GM19043 (cell line): Measurements from ENCODE around the gene SLC44A3.
"Not testable (repeated sequence)": the region's sequence is repeated elsewhere in the genome, so short reads cannot be mapped to it uniquely, and the experiment has no call there.

Source experiments
- ATAC-seq: cut with Tn5 transposase; IDR thresholded peaks from one replicate; pipeline ENCODE4 v1.9.1; 2021; ENCODE audit warnings: low read depth; ENCODE audit not compliant: unreplicated experiment

SLC44A3 gene

DNA sequence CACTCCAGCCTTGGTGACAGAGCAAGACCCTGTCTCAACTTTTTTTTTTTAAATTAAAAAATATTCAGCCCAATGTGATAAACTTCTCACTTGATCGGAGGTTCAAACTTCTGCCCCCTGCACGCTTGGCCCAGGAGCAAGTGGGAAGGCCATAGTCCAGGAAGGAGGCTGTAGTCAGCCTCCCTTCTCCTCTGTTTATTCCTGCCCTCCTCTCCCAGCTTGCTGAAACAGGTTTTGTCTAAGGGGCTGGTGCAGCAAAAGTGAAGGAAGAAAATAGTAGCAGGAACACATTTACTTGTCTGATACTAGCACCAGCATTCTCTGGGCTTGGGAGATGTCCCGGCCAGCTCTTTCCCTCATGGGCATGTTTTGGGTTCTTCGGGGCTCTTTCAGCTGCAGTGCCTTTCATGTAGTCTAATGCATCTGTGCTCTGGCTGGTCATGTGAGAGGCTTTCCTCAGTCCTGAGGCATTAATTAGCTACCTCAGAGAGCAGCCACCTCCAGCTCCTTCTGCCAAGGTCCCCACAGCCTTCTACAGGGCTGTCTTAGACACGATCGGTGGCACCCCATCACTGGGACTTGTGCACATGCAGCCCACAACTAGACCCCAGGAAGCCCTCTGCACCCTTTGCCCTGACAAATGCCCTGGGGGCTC is 12.9 kb downstream of the SLC44A3 start:
- ATAC-seq: no peak

DNA sequence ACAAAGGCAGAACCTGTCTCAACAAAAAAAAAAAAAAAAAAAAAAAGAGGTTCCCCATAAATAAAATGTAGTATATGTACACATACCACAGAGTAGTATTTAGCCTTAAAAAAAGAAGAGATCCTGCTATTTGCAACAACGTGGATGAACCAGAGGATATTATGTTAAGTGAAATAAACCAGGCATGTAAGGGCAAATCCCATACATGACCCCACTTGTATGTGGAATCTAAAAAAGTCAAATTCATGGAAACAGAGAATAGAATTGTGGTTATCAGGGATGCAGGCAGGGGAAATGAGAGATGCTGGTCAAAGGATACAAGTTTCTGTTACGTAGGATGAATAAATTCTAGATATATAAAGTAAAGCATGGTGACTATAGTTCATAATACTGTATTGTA is 16.7 kb downstream of the SLC44A3 start:
- no peak for ATAC-seq

DNA sequence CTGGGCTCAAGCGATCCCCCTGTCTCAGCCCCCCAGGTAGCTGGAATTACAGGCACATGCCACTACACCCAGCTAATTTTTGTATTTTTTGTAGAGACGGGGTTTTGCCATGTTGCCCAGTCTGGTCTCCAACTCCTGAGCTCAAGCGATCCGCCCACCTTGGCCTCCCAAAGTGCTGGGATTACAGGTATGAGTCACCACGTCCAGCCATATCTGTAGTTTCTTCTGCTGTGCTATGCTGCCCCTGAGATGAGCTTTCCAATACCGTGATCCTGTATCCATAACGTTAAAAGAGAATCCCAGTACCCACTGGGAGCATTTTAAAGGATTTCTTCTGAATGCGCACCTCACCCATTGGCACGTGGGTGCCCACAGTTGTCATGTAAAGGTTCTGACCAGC is 20.2 kb downstream of the SLC44A3 start:
- ATAC-seq: not testable (repeated sequence)

DNA sequence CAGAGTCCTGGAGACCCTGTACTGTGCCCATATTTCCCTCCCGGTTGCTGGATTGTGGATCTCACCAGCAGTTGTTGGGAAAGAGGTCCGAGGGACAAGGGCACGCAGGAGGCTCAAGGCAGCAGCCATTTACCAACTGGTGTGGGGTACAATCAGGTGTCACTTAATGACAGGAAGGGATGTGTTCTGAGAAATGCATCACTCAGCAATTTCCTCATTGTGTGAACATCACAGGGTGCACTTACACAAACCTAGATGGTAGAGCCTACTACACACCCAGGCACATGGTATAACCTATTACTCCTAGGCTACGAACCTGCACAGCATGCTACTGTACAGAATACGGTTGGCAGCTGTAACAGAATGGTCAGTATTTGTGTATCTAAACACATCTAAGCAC is 20.7 kb downstream of the SLC44A3 start:
- no peak for ATAC-seq

DNA sequence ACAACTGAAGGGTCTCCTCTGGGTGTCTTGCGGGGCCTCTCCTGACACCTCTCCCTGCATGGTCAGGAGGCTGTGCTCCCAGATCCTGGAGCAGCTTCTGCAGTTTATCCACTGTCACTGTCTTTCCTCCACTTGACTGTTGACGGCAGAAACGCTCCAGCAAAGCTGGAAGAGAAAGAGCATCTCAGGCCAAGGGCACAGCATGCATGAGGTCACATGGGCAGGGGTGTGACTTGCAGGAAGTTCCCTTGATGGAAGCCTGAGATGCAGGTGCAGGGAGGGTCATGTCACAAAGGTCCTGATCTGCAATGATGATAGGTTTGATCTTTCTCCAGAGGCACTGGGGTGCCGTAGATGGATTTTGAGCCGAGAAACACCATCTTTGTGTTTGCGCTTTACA is 23.3 kb downstream of the SLC44A3 start:
- no peak for ATAC-seq

GRCh38 chr1:94843846-94844245 is 23.7 kb downstream of the SLC44A3 start:
- ATAC-seq: no peak

DNA sequence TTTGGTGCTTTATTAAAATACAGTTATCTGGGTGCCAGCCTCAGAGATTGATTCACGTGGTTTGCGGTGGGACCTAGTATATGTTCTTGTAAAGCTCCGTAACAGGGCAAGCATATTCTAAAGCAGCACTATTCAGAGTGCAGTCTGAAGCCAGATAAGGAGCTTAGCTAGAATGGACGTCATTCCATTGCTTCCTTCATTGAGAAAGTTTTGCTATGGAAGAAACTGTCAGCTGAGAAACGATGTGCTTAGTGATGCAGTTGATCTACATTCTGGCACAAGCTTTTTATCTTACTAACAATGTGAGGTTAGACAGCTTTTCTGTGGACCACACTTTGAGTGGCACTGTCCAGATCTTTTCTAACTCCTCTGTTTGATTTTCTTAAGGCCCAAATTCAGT is 26.2 kb downstream of the SLC44A3 start:
- ATAC-seq: no peak

DNA sequence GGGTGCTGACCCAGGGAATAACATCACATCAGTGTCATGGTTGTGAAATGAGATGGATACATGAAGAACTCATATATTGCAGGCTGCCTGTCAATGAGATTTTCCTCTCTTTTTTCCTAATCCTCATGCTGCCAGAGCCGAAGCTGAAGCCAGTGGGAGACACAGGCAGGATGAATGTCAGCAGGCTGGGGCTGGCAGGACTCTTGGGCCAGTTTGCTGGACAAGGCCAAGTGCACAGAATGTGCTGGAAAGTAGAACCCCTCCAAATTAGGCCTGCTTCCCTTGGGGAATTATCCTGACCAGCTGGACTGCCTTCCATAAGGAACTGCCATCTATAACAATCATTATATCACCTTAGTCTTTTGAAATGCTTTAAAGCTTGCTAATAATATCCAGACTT is 31.4 kb downstream of the SLC44A3 start:
- ATAC-seq: no peak

- ATAC-seq: no peak
Observed at GRCh38 chr1:94852788-94853187, 32.6 kb downstream of the SLC44A3 start.

DNA sequence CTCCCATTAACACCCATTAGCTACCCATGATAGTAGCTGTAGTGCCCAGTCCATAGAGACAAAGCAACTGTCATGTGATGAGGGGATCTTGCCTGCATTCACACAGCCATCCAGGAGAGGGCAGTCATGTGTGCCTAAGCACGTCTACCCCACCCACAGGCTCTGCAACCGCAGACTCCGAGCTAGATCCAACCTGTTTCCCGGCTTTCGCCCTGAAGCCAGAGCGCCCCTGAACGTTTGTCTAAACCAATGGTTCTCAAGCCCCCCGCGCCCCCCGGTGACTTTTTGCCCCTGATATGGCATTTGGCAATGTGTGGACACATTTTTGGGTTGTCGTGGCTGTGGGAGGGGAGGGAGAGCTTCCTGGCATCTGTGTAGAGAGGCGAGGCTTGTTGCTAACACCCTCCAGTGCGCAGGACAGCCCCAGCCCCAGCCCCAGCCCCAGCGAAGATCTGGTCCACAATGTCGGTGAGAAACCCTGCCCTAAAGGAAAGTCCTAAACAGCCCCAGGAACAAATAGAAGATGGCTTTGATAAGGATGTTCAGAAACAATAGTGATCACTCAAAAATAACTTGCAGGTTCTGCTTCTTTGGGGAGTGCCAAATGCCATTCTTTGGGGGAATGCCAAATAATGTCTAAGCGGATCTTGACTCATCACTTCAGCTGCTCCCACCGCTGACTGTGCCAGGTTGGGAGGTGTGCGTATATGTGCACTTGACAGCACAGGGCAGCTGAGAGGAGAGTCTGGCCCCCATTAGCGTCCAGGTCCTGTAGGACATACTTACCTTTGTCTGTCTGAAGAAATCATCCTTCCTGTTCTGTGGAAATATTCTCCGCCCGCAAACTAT is 34.5 kb downstream of the SLC44A3 start:
- peak; percentile 97 for ATAC-seq

GRCh38 chr1:94855307-94855700 is 35.1 kb downstream of the SLC44A3 start:
- ATAC-seq: no peak

GRCh38 chr1:94856004-94856403 is 35.8 kb downstream of the SLC44A3 start:
- ATAC-seq: no peak

- ATAC-seq: no peak
Observed at GRCh38 chr1:94856868-94857267, 36.7 kb downstream of the SLC44A3 start.

- ATAC-seq: no peak
Observed at GRCh38 chr1:94858276-94858675, 38.1 kb downstream of the SLC44A3 start.

GRCh38 chr1:94859174-94859573 is 39.0 kb downstream of the SLC44A3 start:
- no peak for ATAC-seq

DNA sequence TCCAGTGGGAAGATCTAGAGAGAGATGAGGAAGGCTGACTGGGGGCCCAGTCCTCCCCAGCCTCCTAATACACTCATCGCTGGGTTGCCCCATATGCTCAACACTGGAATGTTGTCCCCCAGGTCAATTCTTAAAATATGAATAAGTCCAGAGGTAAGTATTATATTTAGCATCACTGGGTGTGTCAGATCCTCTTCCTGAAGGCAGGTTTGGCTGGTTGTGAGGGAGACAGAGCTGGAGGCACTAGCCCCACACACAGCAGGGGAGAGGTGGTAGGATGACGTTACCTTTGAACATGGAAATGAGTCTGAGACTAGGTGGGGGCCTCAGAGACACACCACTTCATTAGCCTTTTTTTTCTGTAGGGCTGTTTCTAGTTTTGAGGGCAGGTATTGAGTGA is 42.6 kb downstream of the SLC44A3 start:
- ATAC-seq: no peak

DNA sequence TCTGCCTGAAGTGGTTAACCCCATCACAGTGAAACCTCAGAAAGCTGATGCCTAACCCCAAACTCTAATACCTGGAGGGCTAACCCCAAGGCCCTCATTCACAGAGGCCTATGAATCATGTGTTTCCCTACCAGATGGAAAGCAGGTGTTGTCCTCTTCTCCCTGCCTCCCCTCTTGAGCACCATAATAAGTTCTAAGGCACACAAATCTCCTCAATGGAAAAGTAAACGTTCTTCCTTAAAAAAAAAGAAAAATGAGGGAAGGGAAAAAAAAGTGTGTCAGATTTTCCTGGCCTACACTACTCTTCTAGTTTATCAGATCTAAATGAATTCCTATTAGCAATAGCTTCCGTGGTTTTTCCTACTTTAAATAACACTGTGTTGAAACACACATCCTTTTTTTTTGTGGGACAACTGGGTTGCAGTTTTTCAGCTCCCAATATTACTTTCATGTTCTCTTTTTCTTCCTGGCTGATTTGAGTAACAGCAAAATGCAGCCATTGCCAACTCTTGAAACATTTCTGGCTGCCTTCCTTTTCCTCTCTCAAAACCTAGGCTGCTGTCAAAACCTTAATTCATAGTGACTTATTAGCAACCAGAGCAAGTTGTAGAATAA is 43.2 kb downstream of the SLC44A3 start:
- ATAC-seq: no peak

DNA sequence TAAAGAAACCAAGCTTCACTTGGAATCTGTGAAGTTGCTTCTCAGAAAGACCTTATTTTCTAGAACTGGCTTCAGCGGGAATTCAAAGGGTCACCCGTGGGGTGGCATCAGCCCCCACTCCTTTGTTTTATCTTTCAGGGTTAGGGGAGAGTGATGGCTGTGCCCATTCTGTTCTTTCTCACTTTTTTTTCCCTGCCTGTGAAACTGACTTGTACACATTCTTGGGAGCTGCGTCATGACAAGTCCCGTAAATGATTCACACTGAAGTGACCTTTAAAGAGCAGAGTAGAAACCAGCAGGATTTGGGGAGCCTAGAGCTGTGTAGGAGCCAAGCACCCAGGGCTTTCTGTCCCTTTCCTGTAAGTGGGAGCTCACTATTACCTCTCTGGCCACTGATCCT is 43.8 kb downstream of the SLC44A3 start:
- ATAC-seq: no peak

- no peak for ATAC-seq
Observed at GRCh38 chr1:94864821-94865220, 44.7 kb downstream of the SLC44A3 start.

GRCh38 chr1:94865360-94865759 is 45.2 kb downstream of the SLC44A3 start:
- ATAC-seq: no peak

DNA sequence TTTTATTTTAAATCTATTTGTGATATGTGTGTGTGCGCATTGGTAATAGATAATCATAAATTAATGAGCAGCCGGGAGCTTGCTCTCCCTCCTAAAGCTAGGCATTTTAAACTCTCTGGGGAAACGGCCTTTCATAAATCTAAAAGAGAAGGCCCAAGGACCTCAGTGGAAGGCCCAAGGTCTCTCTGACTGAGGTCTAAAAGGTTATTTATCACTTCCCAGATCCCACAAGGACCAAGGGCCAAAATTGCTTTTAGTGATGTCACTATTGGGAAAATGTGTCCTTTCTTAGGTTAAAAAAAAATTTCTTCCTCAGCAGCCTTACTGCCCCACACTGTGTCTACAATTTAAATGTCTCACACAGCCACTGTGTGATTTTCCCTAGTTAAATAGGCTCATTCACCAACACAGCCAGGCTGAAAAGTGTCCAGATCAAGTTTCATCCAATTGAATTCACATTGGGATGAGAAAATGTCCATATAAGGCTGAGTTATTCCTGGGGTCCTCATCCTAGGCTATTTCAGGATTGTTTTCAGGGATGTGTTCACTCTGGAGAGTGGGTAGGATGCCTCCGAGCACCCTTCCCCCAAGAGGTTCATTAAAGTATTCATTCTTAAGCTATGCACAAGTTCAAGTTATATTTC is 46.1 kb downstream of the SLC44A3 start:
- ATAC-seq: no peak
